Adrenal gland (tissue), 12 donors: ENCODE data around the gene GABRR1. TPM values are rescaled to one million over a fixed set of nuclear protein-coding genes. Genes with fewer than 3 reads are reported as not detected.

Experiments used
- DNase-seq, 7 donors: peaks; one replicate each; pipeline ENCODE4 v3.0.0-alpha.2; 2019 to 2020
- H3K27ac ChIP-seq, 5 donors: fragments of 200-600 bp; sonication (generic) in 4 of 5; 1 replicate in 3 of 5; 2 replicates in 2 of 5; pipeline versions ENCODE4 v1.5.1 to v1.8.0; 2016 to 2020; ENCODE audit warnings: mild to moderate bottlenecking in 1 of 5
- H3K27me3 ChIP-seq: fragments of 200-600 bp; 2 replicates; pipeline ENCODE4 v1.8.0; 2021
- H3K36me3 ChIP-seq, 2 donors: fragments of 200-600 bp; replicated peaks in 1 of 2; 1 replicate in 1 of 2; 2 replicates in 1 of 2; pipeline versions ENCODE4 v1.5.1 to v1.8.0; 2018 to 2022
- H3K4me1 ChIP-seq, 2 donors: fragments of 200-600 bp; replicated peaks in 1 of 2; 1 replicate in 1 of 2; 2 replicates in 1 of 2; pipeline versions ENCODE4 v1.5.1 to v1.8.0; 2018 to 2021
- H3K4me3 ChIP-seq, 4 donors: fragments of 200-600 bp; sonication (generic) in 3 of 4; one replicate each; pipeline ENCODE4 v1.5.1; 2016 to 2018
- H3K9me3 ChIP-seq, 3 donors: fragments of 200-600 bp; sonication (generic) in 1 of 3; replicated peaks in 1 of 3; 1 replicate in 2 of 3; 2 replicates in 1 of 3; pipeline versions ENCODE4 v1.5.1 to v1.8.0; 2016 to 2021
- POLR2A ChIP-seq, 2 donors: fragments of 450-650 bp; IDR thresholded peaks; one replicate each; pipeline ENCODE4 v1.6.1; 2017; ENCODE audit warnings: antibody characterized with exemption in 2 of 2, mild to moderate bottlenecking in 2 of 2, moderate library complexity in 1 of 2
- WGBS, 4 donors: extraction: QIAGEN DNeasy Blood & Tissue Kit in 2 of 4; methylation state at CpG; one replicate each; pipeline versions ENCODE4 v1.1.5 to v1.1.7; 2013 to 2017; 5-methylcytosine and 5-hydroxymethylcytosine counted together
- intact Hi-C, 2 donors: fragments of 100-400 bp; cut with DNase I; formaldehyde crosslinking; loops; one replicate each; pipeline versions ENCODE4 v1.14.1 to v1.15.0; 2022 to 2023
- polyA plus RNA-seq, 3 donors: library from polyadenylated mRNA; stranded (reverse); fragments of 200-250 nt in 2 of 3; fragments of 350-450 nt in 1 of 3; fragmentation: Illumina TruSeq in 1 of 3; extraction: RNeasy Lipid Tissue Mini Kit (QIAGEN cat#74804) in 1 of 3; gene quantifications; one replicate each; pipeline ENCODE4 v1.2.3, GENCODE V29; 2013 to 2014
- total RNA-seq, 9 donors: library from RNA; depleted of rRNA in 4 of 9; stranded (reverse); fragments of >200 nt in 4 of 9; fragments of 120-200 nt in 1 of 9; fragmentation: NEBNext Ultra II Directional in 1 of 9; extraction: Animal tissue kit (Norgen Biotek cat#: 25700) in 1 of 9; gene quantifications; one replicate each; pipeline versions ENCODE4 v1.1.0 to v1.2.4, GENCODE V29; 2013 to 2023
- TF ChIP-seq, protein P1 (sequence below), 6 experiments: fragments of 450-650 bp in 4 of 6; fragments of 200-600 bp in 2 of 6; sonication (generic) in 1 of 6; IDR thresholded peaks; 1 replicate in 5 of 6; 2 replicates in 1 of 6; pipeline versions ENCODE4 v1.5.1 to v1.8.0; 2016 to 2021; ENCODE audit warnings: antibody characterized with exemption in 6 of 6, mild to moderate bottlenecking in 2 of 6, moderate library complexity in 1 of 6
- donor health status: healthy with polysubstance abuse.
- donor health status: Bipolar disorder and iron deficiency.
- donor health status: DM: yes; HTN: yes; CAD: no.
- donor health status: DM: no; HTN: no; CAD: no.
- donor health status: DM: no; HTN: no; CAD: no.
- donor health status: DM: yes; HTN: yes; CAD: no.

Gene GABRR1
- total and polyA plus RNA-seq, 12 donors: 0.06 TPM; not detected in 11

DNA sequence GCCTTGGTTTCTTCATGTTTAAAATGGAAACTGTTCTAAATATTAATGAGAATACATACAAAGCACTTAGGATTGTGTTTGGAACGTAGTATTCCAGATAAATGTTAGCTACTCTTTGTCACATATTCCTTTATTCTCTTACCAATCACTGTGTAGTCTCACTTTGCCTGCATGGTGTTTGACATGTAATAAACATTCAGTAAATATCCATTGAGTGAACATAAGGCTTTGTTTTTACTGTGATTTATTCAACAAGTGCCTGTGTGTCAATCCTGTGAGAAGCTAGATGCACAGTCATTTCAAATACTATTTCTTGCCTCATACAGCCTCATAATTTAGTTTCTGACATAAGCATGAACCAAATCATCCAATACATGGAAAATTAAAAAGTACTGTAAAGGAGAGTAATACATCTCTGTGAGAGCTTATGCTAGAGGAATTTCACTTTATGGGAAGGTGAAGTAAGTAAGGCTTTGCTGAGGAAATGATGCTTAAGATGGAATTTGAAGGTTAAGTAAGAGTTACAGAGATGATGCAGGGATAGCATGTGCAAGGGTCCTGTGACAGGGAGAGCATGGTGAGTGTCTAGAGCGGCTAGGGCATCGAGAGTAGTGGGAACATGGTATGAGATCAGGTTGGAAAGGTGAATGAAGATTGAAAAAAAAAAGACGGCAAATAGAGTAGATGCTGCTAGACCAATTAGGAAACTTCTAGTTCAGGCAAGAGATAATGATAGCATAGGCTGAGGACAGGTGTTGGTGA lies 56.6 kb downstream of the GABRR1 start:
- WGBS, 4 donors: 96 to 99% (median 97%) methylated on average over 4 of the region's 4 CpGs
- DNase-seq: no peak
- no peak for TF ChIP-seq POLR2A (IDR thresholded peaks at IDR 0.05)
- TF ChIP-seq, protein P1, sequence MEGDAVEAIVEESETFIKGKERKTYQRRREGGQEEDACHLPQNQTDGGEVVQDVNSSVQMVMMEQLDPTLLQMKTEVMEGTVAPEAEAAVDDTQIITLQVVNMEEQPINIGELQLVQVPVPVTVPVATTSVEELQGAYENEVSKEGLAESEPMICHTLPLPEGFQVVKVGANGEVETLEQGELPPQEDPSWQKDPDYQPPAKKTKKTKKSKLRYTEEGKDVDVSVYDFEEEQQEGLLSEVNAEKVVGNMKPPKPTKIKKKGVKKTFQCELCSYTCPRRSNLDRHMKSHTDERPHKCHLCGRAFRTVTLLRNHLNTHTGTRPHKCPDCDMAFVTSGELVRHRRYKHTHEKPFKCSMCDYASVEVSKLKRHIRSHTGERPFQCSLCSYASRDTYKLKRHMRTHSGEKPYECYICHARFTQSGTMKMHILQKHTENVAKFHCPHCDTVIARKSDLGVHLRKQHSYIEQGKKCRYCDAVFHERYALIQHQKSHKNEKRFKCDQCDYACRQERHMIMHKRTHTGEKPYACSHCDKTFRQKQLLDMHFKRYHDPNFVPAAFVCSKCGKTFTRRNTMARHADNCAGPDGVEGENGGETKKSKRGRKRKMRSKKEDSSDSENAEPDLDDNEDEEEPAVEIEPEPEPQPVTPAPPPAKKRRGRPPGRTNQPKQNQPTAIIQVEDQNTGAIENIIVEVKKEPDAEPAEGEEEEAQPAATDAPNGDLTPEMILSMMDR (IDR thresholded peaks at IDR 0.05): no peak
- intact Hi-C loops: no loop called here
- Histone ChIP-seq H3K27me3 (no peaks in the 10 kb centered on the region), H3K9me3 (no peaks in the 10 kb centered on the region), H3K36me3 (peaks cover 0 to 13% of the 10 kb centered on the region in 2 donors), H3K4me1 (no peaks in the 10 kb centered on the region), H3K4me3 (no peak overlapping the region), H3K27ac (no peak overlapping the region)

DNA sequence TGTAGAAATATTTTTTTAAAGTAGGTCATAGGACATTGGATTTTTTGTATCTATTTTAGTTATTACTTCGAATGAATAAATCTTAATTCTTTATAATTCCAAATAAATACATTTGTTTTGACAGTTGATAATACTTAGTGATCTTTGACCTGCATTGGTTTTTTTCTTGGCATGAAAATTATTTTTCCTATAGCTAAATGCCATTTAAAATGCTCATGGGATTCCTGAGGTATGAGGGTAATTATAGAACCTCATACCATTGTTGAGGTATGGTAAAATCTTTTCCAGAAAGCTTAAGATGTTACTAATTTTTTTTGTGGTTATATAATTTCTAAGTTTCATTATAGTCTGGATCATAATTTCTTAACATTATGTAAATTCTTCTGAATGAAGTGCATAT lies 63.0 kb downstream of the GABRR1 start:
- no peak for TF ChIP-seq POLR2A (IDR thresholded peaks at IDR 0.05)
- TF ChIP-seq, protein P1 (IDR thresholded peaks at IDR 0.05): no peak
- Histone ChIP-seq H3K4me1 (no peaks in the 10 kb centered on the region), H3K4me3 (no peak overlapping the region), H3K36me3 (no peaks in the 10 kb centered on the region), H3K27ac (no peak overlapping the region), H3K9me3 (no peaks in the 10 kb centered on the region), H3K27me3 (no peaks in the 10 kb centered on the region)
- DNase-seq: no peak
- intact Hi-C loops: no loop called here
- WGBS, 4 donors: 87 to 95% (median 90%) methylated on average over 1 of the region's 1 CpG

DNA sequence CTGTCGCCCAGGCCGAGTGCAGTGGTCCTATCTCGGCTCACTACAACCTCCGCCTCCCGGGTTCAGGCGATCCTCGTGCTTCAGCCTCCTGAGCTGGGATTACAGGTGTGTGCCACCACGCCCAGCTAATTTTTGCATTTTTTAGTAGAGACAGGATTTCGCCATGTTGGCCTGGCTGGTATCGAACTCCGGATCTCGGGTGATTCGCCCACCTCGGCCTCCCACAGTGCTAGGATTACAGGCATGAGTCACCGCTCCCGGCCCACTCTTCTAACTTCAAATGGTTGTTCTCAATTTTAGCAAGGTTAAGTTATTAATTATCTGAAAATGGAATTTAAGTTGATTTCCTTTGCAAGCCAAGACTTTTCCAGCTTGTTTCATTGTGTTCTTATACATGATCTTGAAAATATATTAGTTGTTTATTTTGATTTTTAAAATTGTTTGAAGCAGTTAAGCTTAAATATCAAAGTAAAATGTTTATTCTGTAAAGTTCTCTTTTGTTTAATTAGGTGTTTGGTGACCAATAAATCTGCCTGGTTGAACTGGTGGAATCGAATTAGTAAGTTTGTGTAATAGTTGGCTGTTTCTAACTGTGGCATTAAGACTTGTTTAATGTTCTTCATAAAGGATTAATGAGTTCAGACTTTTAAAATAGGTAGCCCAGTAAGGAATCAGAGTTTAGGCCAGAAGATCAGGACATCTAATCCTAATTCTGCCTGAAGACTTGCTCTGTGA lies 69.0 kb downstream of the GABRR1 start:
- H3K9me3 ChIP-seq: no peaks in the 10 kb centered on the region

More for the DNA sequence above, 69.0 kb downstream of the GABRR1 start:
- Histone ChIP-seq H3K27me3 (no peaks in the 10 kb centered on the region), H3K36me3 (no peaks in the 10 kb centered on the region), H3K4me1 (peaks cover 3 to 6% of the 10 kb centered on the region in 2 donors), H3K27ac (no peak overlapping the region), H3K4me3 (no peak overlapping the region)
- WGBS, 4 donors: 91 to 93% (median 93%) methylated on average over 17 of the region's 17 CpGs
- DNase-seq: no peak
- TF ChIP-seq, protein P1 (IDR thresholded peaks at IDR 0.05): no peak
- no peak for TF ChIP-seq POLR2A (IDR thresholded peaks at IDR 0.05)
- intact Hi-C loops: no loop called here
